Right kidney (tissue), 1 donor: ENCODE data around the gene KERA.

Experiments used
- DNase-seq: peaks from one replicate; pipeline ENCODE4 v3.0.0-alpha.2; 2016

KERA gene

DNA sequence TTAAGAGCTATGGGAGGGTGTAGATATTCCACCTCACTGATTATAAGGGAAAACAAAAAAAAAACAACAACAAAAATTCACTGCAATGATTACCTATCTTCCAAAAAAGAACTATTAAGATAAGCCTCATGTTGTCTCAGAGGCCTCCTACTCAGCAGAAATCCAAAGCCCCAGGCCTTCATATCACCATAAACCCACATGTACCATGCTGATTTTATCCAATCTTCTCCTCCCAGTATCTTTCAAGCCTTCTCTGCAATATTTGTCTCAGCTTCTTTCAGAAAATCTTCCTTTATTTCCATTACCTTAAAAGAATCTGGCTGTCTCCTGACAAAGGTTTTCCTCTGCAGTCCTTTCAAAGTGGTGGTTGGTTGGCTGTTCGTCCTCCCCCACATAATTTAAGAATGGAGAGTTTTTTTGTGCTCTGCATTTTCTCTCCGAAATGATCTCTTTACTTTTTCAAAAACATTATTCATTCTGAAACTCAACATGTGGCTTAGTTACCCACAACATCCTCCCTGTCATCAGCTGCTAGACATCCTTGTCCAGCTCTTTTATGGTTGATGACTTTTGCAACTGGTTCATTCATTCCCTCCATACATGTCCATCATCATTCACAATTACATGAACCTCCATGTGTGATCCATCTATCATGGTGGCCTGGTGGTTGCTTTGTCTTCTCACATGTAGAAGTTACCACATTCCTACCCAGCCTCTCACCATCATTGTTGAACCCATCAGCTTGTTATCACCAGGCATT lies 50.1 kb downstream of the KERA start:
- DNase-seq, result no peak

DNA sequence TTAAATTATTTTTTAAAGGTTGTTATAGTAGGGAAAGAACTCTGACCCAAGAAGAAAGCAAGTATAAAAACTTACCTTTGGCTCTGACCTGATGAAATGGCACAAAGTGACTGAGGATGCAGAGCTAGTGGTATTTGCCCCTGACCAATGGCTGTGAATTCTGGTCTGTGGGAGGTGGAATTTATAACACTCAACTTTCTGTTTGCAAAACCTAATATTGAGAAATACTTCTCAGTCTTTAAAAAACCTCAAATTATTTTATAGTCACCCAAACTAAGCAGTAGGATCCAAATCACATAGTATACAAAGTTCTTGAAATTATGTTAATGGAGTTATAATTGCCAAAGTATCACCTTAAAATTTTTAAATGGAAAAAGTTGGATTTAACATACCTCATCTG lies 53.0 kb downstream of the KERA start, which contains the start of gene EPYC:
TSS of gene EPYC (minus strand) at position 101 of the 400 bp plus-strand sequence. CDS start 2,407 bp downstream, outside the sequence.
- no peak for DNase-seq

DNA sequence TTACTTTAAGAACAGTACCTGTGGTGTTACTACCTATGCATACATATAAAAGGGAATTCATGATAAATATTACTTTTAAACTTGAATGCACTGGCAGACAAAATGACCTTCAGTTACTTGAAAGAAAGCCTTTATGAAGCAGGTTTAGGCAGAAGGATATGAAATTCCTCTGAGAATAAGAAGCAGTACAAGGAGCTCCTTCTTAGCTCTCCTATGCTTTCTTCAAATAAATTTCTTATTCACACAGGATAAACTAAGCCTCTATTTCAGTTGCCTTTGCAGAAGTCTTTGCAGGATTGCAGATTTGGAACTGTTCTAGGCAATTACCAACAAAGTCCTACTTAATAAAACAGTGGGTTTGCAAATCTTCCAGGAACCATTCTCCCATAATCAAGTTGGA lies 54.1 kb downstream of the KERA start:
- DNase-seq, result no peak

DNA sequence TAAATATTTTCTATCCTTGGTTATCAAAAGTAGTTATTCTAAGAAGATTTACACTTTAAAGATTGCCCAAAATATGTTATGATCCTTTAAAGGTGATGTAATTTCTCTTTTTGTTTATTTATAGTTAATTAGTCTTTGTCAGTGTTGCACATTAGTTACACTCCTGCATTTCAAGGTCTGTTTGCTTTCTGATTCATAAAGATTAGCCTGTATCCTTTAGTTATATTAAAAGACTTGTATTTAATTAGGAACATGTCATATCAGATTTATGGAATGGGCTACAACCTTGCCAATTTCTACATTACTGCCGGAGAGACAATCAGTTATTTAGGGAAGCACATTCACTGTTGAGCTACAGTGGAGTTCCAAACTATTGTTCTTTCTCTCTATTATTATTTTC lies 56.5 kb downstream of the KERA start:
- no peak for DNase-seq
